ENCODE results near the gene AFAP1. TPM values are rescaled to one million over a fixed set of nuclear protein-coding genes. Genes with fewer than 3 reads are reported as not detected.

AFAP1 gene
- polyA plus RNA-seq, 3 donors: not detected

GRCh38 chr4:7971881-7972500, 32.3 kb upstream of the AFAP1 start:
- no peak overlapping the region for H3K4me2 ChIP-seq (replicated peaks; ENCODE audit: extremely low read depth, low read length, poor library complexity, severe bottlenecking)
- WGBS (ENCODE audit: insufficient coverage): 79% methylated on average over 13 of the region's 13 CpGs
- no peak for DNase-seq
- no peak for TF ChIP-seq CTCF (IDR thresholded peaks at IDR 0.05)
- intact Hi-C loops (cut with micrococcal nuclease): no loop called here
- H3K9ac ChIP-seq (ENCODE audit: insufficient read depth, low read length, poor library complexity, severe bottlenecking): no peak overlapping the region
- Mint-ChIP-seq H3K36me3 (no peaks in the 10 kb centered on the region), H3K27me3 (ENCODE audit: low read depth in 3 of 3) (peaks cover 24 to 27% (median 25%) of the 10 kb centered on the region in 3 donors), H3K9me3 (peaks cover 0 to 4% (median 0%) of the 10 kb centered on the region in 7 donors), H3K27ac (no peak overlapping the region), H3K4me1 (peaks cover 8% of the 10 kb centered on the region), H3K4me3 (no peak overlapping the region)
- H3K27me3 ChIP-seq (ENCODE audit: control insufficient read depth in 2 of 2, insufficient read depth in 2 of 2, low read length in 2 of 2): peaks cover 0 to 4% of the 10 kb centered on the region in 2 donors
- H4K20me1 ChIP-seq (ENCODE audit: insufficient read depth, low read length): no peaks in the 10 kb centered on the region
- H3K36me3 ChIP-seq (replicated peaks in 1 of 2; ENCODE audit: control insufficient read depth in 1 of 2, insufficient read depth in 2 of 2, low read length in 2 of 2): no peaks in the 10 kb centered on the region
- H2AFZ ChIP-seq (ENCODE audit: insufficient read depth, low read depth, low read length, poor library complexity, severe bottlenecking): no peak overlapping the region
- no peaks in the 10 kb centered on the region for H3K9me3 ChIP-seq (replicated peaks in 1 of 2; ENCODE audit: control insufficient read depth in 1 of 2, insufficient read depth in 1 of 2, low read length in 2 of 2)
- no peak overlapping the region for H3K4me3 ChIP-seq (replicated peaks in 1 of 3; ENCODE audit: low read depth in 2 of 3, low read length in 3 of 3)
- no peak overlapping the region for H3K27ac ChIP-seq (ENCODE audit: low read depth in 1 of 2, low read length in 2 of 2)
- H3K79me2 ChIP-seq (ENCODE audit: insufficient read depth, low read length): no peaks in the 10 kb centered on the region
- H3K4me1 ChIP-seq (ENCODE audit: control insufficient read depth in 1 of 2, insufficient read depth in 2 of 2, low read length in 2 of 2): no peaks in the 10 kb centered on the region

GRCh38 chr4:7971159-7971631, 31.5 kb upstream of the AFAP1 start:
- Histone ChIP-seq H3K4me1 (ENCODE audit: control insufficient read depth in 1 of 2, insufficient read depth in 2 of 2, low read length in 2 of 2) (no peaks in the 10 kb centered on the region), H4K20me1 (ENCODE audit: insufficient read depth, low read length) (no peaks in the 10 kb centered on the region), H3K4me2 (replicated peaks; ENCODE audit: extremely low read depth, low read length, poor library complexity, severe bottlenecking) (no peak overlapping the region), H3K27ac (ENCODE audit: low read depth in 1 of 2, low read length in 2 of 2) (no peak overlapping the region), H3K9me3 (replicated peaks in 1 of 2; ENCODE audit: control insufficient read depth in 1 of 2, insufficient read depth in 1 of 2, low read length in 2 of 2) (no peaks in the 10 kb centered on the region), H3K4me3 (replicated peaks in 1 of 3; ENCODE audit: low read depth in 2 of 3, low read length in 3 of 3) (no peak overlapping the region), H2AFZ (ENCODE audit: insufficient read depth, low read depth, low read length, poor library complexity, severe bottlenecking) (no peak overlapping the region), H3K79me2 (ENCODE audit: insufficient read depth, low read length) (no peaks in the 10 kb centered on the region), H3K36me3 (replicated peaks in 1 of 2; ENCODE audit: control insufficient read depth in 1 of 2, insufficient read depth in 2 of 2, low read length in 2 of 2) (no peaks in the 10 kb centered on the region), H3K27me3 (ENCODE audit: control insufficient read depth in 2 of 2, insufficient read depth in 2 of 2, low read length in 2 of 2) (peaks cover 0 to 4% of the 10 kb centered on the region in 2 donors), H3K9ac (ENCODE audit: insufficient read depth, low read length, poor library complexity, severe bottlenecking) (no peak overlapping the region)
- Mint-ChIP-seq H3K4me3 (no peak overlapping the region), H3K4me1 (peaks cover 8% of the 10 kb centered on the region), H3K27me3 (ENCODE audit: low read depth in 3 of 3) (peaks cover 24 to 30% (median 25%) of the 10 kb centered on the region in 3 donors), H3K27ac (no peak overlapping the region), H3K9me3 (peaks cover 0 to 4% (median 0%) of the 10 kb centered on the region in 7 donors), H3K36me3 (no peaks in the 10 kb centered on the region)
- DNase-seq: no peak
- TF ChIP-seq CTCF (IDR thresholded peaks at IDR 0.05): no peak
- WGBS (ENCODE audit: insufficient coverage): no CpG with 5 or more reads among the region's 2 CpGs
- intact Hi-C loops (cut with micrococcal nuclease): no loop called here
